Liver (tissue), 9 donors: Measurements from ENCODE around the gene FAM168B. TPM values are rescaled to one million over a fixed set of nuclear protein-coding genes. Genes with fewer than 3 reads are reported as not detected.
"Not testable (repeated sequence)": the region's sequence is repeated elsewhere in the genome, so short reads cannot be mapped to it uniquely, and the experiment has no call there.

Source experiments
- DNase-seq: peaks from one replicate; pipeline ENCODE4 v3.0.0-alpha.2; 2017; ENCODE audit warnings: low spot score
- H3K27ac ChIP-seq, 2 donors: one replicate each; pipeline ENCODE4 v1.7.0; 2013; ENCODE audit warnings: inconsistent platforms in 2 of 2, low read length in 2 of 2, control low read depth in 1 of 2, low read depth in 1 of 2, mild to moderate bottlenecking in 1 of 2
- H3K27me3 ChIP-seq, 4 donors: one replicate each; pipeline versions ENCODE4 v1.6.1 to v1.7.0; 2013; ENCODE audit warnings: low read length in 3 of 4, inconsistent platforms in 1 of 4, mild to moderate bottlenecking in 1 of 4, moderate library complexity in 1 of 4; ENCODE audit not compliant: control insufficient read depth in 4 of 4, insufficient read depth in 4 of 4
- H3K36me3 ChIP-seq, 4 donors: one replicate each; pipeline versions ENCODE4 v1.6.1 to v1.7.0; 2013; ENCODE audit warnings: low read length in 3 of 4, mild to moderate bottlenecking in 3 of 4, low read depth in 1 of 4, moderate library complexity in 1 of 4; ENCODE audit not compliant: control insufficient read depth in 4 of 4, insufficient read depth in 3 of 4
- H3K4me1 ChIP-seq, 4 donors: one replicate each; pipeline versions ENCODE4 v1.6.1 to v1.7.0; 2013; ENCODE audit warnings: low read length in 3 of 4, mild to moderate bottlenecking in 3 of 4, moderate library complexity in 1 of 4; ENCODE audit not compliant: control insufficient read depth in 4 of 4, insufficient read depth in 4 of 4
- H3K4me3 ChIP-seq, 3 donors: one replicate each; pipeline versions ENCODE4 v1.6.1 to v1.7.0; 2013; ENCODE audit warnings: low read length in 3 of 3, control low read depth in 1 of 3, low read depth in 1 of 3, mild to moderate bottlenecking in 1 of 3
- H3K9ac ChIP-seq, 2 donors: one replicate each; pipeline ENCODE4 v1.7.0; 2013; ENCODE audit warnings: low read length in 2 of 2, mild to moderate bottlenecking in 2 of 2, moderate library complexity in 2 of 2, control low read depth in 1 of 2, low read depth in 1 of 2
- H3K9me3 ChIP-seq, 4 donors: one replicate each; pipeline versions ENCODE4 v1.6.1 to v1.7.0; 2013; ENCODE audit warnings: low read length in 3 of 4; ENCODE audit not compliant: control insufficient read depth in 4 of 4
- CTCF ChIP-seq: fragments of 150-350 bp; IDR thresholded peaks from 2 replicates; pipeline ENCODE4 v1.5.1; 2017; ENCODE audit warnings: improper control_type of control experiment, low read depth, low read length; ENCODE audit not compliant: missing input control
- EGR1 ChIP-seq, 2 donors: IDR thresholded peaks; 2 replicates each; pipeline ENCODE4 v1.6.1; 2016 to 2018; ENCODE audit warnings: antibody characterized with exemption in 2 of 2, low read depth in 2 of 2
- FOXA1 ChIP-seq: IDR thresholded peaks from 2 replicates; pipeline ENCODE4 v1.6.1; 2016; ENCODE audit warnings: antibody characterized with exemption
- FOXA2 ChIP-seq: IDR thresholded peaks from 2 replicates; pipeline ENCODE4 v1.6.1; 2016; ENCODE audit warnings: antibody characterized with exemption
- GABPA ChIP-seq, 2 donors: IDR thresholded peaks in 1 of 2; conservative IDR thresholded peaks in 1 of 2; 2 replicates each; pipeline ENCODE4 v1.6.1; 2016; ENCODE audit warnings: antibody characterized with exemption in 2 of 2, mild to moderate bottlenecking in 1 of 2, moderate library complexity in 1 of 2
- HNF4A ChIP-seq, 2 donors: conservative IDR thresholded peaks; 2 replicates each; pipeline ENCODE4 v1.6.1; 2016; ENCODE audit warnings: antibody characterized with exemption in 2 of 2, mild to moderate bottlenecking in 2 of 2
- HNF4G ChIP-seq: IDR thresholded peaks from 2 replicates; pipeline ENCODE4 v1.6.1; 2016; ENCODE audit warnings: antibody characterized with exemption
- JUND ChIP-seq, 2 donors: IDR thresholded peaks; 2 replicates each; pipeline ENCODE4 v1.6.1; 2016; ENCODE audit warnings: antibody characterized with exemption in 2 of 2
- NR2F2 ChIP-seq: IDR thresholded peaks from 2 replicates; pipeline ENCODE4 v1.6.1; 2016; ENCODE audit warnings: antibody characterized with exemption
- RAD21 ChIP-seq, 2 donors: IDR thresholded peaks; 2 replicates each; pipeline ENCODE4 v1.6.1; 2016; ENCODE audit warnings: antibody characterized with exemption in 2 of 2, mild to moderate bottlenecking in 2 of 2
- RXRA ChIP-seq, 2 donors: IDR thresholded peaks; 2 replicates each; pipeline ENCODE4 v1.6.1; 2017 to 2018; ENCODE audit warnings: antibody characterized with exemption in 2 of 2, mild to moderate bottlenecking in 1 of 2
- SP1 ChIP-seq: IDR thresholded peaks from 2 replicates; pipeline ENCODE4 v1.6.1; 2018; ENCODE audit warnings: antibody characterized with exemption, mild to moderate bottlenecking
- TAF1 ChIP-seq: conservative IDR thresholded peaks from 2 replicates; pipeline ENCODE4 v1.6.1; 2016; ENCODE audit warnings: antibody characterized with exemption, mild to moderate bottlenecking
- YY1 ChIP-seq: IDR thresholded peaks from 2 replicates; pipeline ENCODE4 v1.6.1; 2016; ENCODE audit warnings: antibody characterized with exemption, mild to moderate bottlenecking
- WGBS: extraction: QIAGEN DNeasy Blood & Tissue Kit; methylation state at CpG from one replicate; pipeline ENCODE4 v1.1.7; 2013; 5-methylcytosine and 5-hydroxymethylcytosine counted together
- polyA plus RNA-seq, 2 donors: library from polyadenylated mRNA; stranded (reverse) in 1 of 2; unstranded in 1 of 2; fragments of 200-250 nt in 1 of 2; fragments of >200 nt in 1 of 2; fragmentation: Nextera tagmentation in 1 of 2; extraction: Ambion mirVana in 1 of 2; gene quantifications; one replicate each; pipeline versions ENCODE4 v1.2.1 to v1.2.3, GENCODE V29; 2013 to 2015
- total RNA-seq, 2 donors: library from RNA; depleted of rRNA; stranded (reverse); fragments of >200 nt; gene quantifications; one replicate each; pipeline ENCODE4 v1.2.3, GENCODE V29; 2014
- TF ChIP-seq, protein P1 (sequence below): IDR thresholded peaks from 2 replicates; pipeline ENCODE4 v1.6.1; 2016; ENCODE audit warnings: antibody characterized with exemption, mild to moderate bottlenecking
- TF ChIP-seq, protein P2 (sequence below): IDR thresholded peaks from 2 replicates; pipeline ENCODE4 v1.6.1; 2016; ENCODE audit warnings: antibody characterized with exemption
- TF ChIP-seq, protein P3 (sequence below): IDR thresholded peaks from 2 replicates; pipeline ENCODE4 v1.6.1; 2016; ENCODE audit warnings: antibody characterized with exemption
- TF ChIP-seq, protein P4 (sequence below): IDR thresholded peaks from 2 replicates; pipeline ENCODE4 v1.6.1; 2016; ENCODE audit warnings: antibody characterized with exemption
- donor health status: healthy.
- donor health status: healthy.
- donor health status: healthy.
- donor health status: healthy.
- donor health status: healthy.

FAM168B gene
- total and polyA plus RNA-seq, 4 donors = 13.9 to 62.3 (median 30.8) TPM

GRCh38 chr2:131076707-131077106, 16.6 kb downstream of the FAM168B start:
- H3K4me3 ChIP-seq = no peak overlapping the region
- 25% methylated on average over 5 of the region's 5 CpGs for WGBS
- H3K27me3 ChIP-seq = no peaks in the 10 kb centered on the region
- DNase-seq = no peak
- peak overlapping the region; percentile 64 to 74 for H3K27ac ChIP-seq
- peaks cover 9 to 23% (median 20%) of the 10 kb centered on the region in 4 donors for H3K36me3 ChIP-seq
- TF ChIP-seq, protein P1, sequence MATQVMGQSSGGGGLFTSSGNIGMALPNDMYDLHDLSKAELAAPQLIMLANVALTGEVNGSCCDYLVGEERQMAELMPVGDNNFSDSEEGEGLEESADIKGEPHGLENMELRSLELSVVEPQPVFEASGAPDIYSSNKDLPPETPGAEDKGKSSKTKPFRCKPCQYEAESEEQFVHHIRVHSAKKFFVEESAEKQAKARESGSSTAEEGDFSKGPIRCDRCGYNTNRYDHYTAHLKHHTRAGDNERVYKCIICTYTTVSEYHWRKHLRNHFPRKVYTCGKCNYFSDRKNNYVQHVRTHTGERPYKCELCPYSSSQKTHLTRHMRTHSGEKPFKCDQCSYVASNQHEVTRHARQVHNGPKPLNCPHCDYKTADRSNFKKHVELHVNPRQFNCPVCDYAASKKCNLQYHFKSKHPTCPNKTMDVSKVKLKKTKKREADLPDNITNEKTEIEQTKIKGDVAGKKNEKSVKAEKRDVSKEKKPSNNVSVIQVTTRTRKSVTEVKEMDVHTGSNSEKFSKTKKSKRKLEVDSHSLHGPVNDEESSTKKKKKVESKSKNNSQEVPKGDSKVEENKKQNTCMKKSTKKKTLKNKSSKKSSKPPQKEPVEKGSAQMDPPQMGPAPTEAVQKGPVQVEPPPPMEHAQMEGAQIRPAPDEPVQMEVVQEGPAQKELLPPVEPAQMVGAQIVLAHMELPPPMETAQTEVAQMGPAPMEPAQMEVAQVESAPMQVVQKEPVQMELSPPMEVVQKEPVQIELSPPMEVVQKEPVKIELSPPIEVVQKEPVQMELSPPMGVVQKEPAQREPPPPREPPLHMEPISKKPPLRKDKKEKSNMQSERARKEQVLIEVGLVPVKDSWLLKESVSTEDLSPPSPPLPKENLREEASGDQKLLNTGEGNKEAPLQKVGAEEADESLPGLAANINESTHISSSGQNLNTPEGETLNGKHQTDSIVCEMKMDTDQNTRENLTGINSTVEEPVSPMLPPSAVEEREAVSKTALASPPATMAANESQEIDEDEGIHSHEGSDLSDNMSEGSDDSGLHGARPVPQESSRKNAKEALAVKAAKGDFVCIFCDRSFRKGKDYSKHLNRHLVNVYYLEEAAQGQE = peak; percentile 29
- TF ChIP-seq CTCF (no peak), SP1 (peak; percentile 72), NR2F2 (peak; percentile 19), YY1 (peak; percentile 60), HNF4G (no peak), EGR1 (IDR thresholded peaks at IDR 0.05; ENCODE audit: low read depth in 2 of 2) (peak; percentile 26 to 28), HNF4A (conservative IDR thresholded peaks at IDR 0.05) (peak; percentile 37 to 69), JUND (IDR thresholded peaks at IDR 0.05) (peak in 1 of 2 donors; percentile 63), TAF1 (peak; percentile 48), FOXA2 (peak; percentile 61), RAD21 (IDR thresholded peaks at IDR 0.05) (peak; percentile 39 to 52), RXRA (IDR thresholded peaks at IDR 0.05) (peak in 1 of 2 donors; percentile 80), GABPA (IDR thresholded peaks at IDR 0.05 in 1 of 2, conservative IDR thresholded peaks at IDR 0.05 in 1 of 2) (peak in 1 of 2 donors; percentile 66), FOXA1 (peak; percentile 58)
- TF ChIP-seq, protein P2, sequence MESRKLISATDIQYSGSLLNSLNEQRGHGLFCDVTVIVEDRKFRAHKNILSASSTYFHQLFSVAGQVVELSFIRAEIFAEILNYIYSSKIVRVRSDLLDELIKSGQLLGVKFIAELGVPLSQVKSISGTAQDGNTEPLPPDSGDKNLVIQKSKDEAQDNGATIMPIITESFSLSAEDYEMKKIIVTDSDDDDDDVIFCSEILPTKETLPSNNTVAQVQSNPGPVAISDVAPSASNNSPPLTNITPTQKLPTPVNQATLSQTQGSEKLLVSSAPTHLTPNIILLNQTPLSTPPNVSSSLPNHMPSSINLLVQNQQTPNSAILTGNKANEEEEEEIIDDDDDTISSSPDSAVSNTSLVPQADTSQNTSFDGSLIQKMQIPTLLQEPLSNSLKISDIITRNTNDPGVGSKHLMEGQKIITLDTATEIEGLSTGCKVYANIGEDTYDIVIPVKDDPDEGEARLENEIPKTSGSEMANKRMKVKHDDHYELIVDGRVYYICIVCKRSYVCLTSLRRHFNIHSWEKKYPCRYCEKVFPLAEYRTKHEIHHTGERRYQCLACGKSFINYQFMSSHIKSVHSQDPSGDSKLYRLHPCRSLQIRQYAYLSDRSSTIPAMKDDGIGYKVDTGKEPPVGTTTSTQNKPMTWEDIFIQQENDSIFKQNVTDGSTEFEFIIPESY = peak; percentile 67
- TF ChIP-seq, protein P3, sequence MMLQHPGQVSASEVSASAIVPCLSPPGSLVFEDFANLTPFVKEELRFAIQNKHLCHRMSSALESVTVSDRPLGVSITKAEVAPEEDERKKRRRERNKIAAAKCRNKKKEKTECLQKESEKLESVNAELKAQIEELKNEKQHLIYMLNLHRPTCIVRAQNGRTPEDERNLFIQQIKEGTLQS = peak; percentile 21
- TF ChIP-seq, protein P4, sequence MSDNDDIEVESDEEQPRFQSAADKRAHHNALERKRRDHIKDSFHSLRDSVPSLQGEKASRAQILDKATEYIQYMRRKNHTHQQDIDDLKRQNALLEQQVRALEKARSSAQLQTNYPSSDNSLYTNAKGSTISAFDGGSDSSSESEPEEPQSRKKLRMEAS = peak; percentile 32
- no peaks in the 10 kb centered on the region for H3K9me3 ChIP-seq
- peak overlapping the region in 1 of 2 donors; percentile 33 for H3K9ac ChIP-seq
- H3K4me1 ChIP-seq = peaks cover 10 to 35% (median 28%) of the 10 kb centered on the region in 4 donors

- H3K4me3 ChIP-seq, H3K9ac ChIP-seq, H3K9me3 ChIP-seq, H3K27me3 ChIP-seq, DNase-seq: not testable (repeated sequence)
- H3K36me3 ChIP-seq = peaks cover 7 to 28% (median 24%) of the 10 kb centered on the region in 4 donors
- H3K27ac ChIP-seq = peak overlapping the region; percentile 64 to 74
- H3K4me1 ChIP-seq = peaks cover 10 to 29% (median 21%) of the 10 kb centered on the region in 4 donors
- WGBS = 97% methylated on average over 15 of the region's 15 CpGs
These were observed 17.7 kb downstream of the FAM168B start for GRCh38 chr2:131075578-131075977.

- H3K36me3 ChIP-seq = peaks cover 3 to 27% (median 19%) of the 10 kb centered on the region in 4 donors
- not testable (repeated sequence) for DNase-seq, H3K27ac ChIP-seq, H3K9me3 ChIP-seq, H3K9ac ChIP-seq, H3K4me3 ChIP-seq, H3K27me3 ChIP-seq, H3K4me1 ChIP-seq
- WGBS = 96% methylated on average over 6 of the region's 6 CpGs
These were observed 25.1 kb downstream of the FAM168B start for GRCh38 chr2:131068172-131068571.
